ENCODE results near the gene FN1.

Gene FN1

GRCh38 chr2:215392164-215392563 is 43.7 kb downstream of the FN1 start:
- TF ChIP-seq, protein P1, sequence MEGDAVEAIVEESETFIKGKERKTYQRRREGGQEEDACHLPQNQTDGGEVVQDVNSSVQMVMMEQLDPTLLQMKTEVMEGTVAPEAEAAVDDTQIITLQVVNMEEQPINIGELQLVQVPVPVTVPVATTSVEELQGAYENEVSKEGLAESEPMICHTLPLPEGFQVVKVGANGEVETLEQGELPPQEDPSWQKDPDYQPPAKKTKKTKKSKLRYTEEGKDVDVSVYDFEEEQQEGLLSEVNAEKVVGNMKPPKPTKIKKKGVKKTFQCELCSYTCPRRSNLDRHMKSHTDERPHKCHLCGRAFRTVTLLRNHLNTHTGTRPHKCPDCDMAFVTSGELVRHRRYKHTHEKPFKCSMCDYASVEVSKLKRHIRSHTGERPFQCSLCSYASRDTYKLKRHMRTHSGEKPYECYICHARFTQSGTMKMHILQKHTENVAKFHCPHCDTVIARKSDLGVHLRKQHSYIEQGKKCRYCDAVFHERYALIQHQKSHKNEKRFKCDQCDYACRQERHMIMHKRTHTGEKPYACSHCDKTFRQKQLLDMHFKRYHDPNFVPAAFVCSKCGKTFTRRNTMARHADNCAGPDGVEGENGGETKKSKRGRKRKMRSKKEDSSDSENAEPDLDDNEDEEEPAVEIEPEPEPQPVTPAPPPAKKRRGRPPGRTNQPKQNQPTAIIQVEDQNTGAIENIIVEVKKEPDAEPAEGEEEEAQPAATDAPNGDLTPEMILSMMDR (IDR thresholded peaks at IDR 0.05; ENCODE audit: insufficient read depth, low read depth, low read length, missing control alignments), result no peak
- DNase-seq (ENCODE audit: low read depth), result no peak
- H3K4me3 ChIP-seq (ENCODE audit: low read depth, low read length), result no peak overlapping the region

GRCh38 chr2:215391531-215391930 is 44.3 kb downstream of the FN1 start:
- no peak overlapping the region for H3K4me3 ChIP-seq (ENCODE audit: low read depth, low read length)
- TF ChIP-seq, protein P1 (IDR thresholded peaks at IDR 0.05; ENCODE audit: insufficient read depth, low read depth, low read length, missing control alignments), result no peak
- no peak for DNase-seq (ENCODE audit: low read depth)

GRCh38 chr2:215390550-215390913 is 45.3 kb downstream of the FN1 start:
- TF ChIP-seq, protein P1 (IDR thresholded peaks at IDR 0.05; ENCODE audit: insufficient read depth, low read depth, low read length, missing control alignments), result no peak
- DNase-seq (ENCODE audit: low read depth), result no peak
- H3K4me3 ChIP-seq (ENCODE audit: low read depth, low read length), result no peak overlapping the region

DNA sequence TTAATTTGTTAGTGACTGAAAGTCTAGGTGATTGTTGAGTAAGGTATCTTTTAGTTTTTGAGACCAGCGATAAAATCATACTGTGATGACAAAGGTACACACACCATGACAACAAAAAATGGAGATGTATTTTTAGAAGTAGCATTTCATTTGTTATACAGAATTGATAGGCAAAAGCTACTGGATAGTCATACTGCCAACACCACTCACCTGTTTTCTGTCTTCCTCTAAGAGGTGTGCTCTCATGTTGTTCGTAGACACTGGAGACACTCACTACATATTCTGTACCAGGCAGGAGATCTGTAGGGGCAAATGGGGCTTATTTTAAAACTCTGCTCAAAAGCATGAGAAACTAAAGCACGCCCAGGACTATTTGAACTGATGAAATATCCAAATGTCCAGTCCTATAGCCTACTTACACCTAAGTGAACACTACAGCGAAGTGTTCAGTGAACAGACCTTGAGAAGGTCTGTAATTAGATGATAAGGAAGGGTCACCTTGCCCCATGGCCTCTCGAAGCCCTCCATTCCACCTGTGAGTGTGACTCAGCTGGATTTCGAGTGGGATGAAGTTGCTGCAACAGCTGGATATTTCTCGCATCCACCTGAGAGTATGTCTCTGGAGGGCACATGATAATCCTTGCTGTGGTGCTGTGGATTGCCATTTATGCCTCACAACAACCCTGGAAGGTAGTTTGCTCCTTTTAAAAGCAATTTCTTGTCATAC is 47.7 kb downstream of the FN1 start:
- H3K4me3 ChIP-seq (ENCODE audit: low read depth, low read length), result no peak overlapping the region
- TF ChIP-seq, protein P1 (IDR thresholded peaks at IDR 0.05; ENCODE audit: insufficient read depth, low read depth, low read length, missing control alignments), result no peak
- DNase-seq (ENCODE audit: low read depth), result no peak

- DNase-seq (ENCODE audit: low read depth), result no peak
- TF ChIP-seq, protein P1 (IDR thresholded peaks at IDR 0.05; ENCODE audit: insufficient read depth, low read depth, low read length, missing control alignments), result no peak
- no peak overlapping the region for H3K4me3 ChIP-seq (ENCODE audit: low read depth, low read length)
Measured at GRCh38 chr2:215386566-215386965, 49.3 kb downstream of the FN1 start.

DNA sequence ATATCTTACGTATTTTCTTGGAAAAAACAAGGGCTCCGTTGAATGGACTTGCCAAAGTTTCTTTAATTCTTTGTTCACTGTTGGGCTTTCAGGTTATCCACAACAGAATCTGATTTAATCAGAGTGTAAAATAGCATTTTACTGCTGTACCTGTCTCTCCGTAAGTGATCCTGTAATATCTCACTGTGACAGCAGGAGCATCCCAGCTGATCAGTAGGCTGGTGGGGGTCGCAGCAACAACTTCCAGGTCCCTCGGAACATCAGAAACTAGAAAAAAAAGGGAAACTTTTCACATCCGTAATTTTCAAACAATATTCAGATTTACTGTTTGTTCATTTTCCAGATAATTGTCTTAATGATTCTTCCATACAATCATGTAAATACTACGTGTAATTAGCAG is 51.2 kb downstream of the FN1 start:
- TF ChIP-seq, protein P1 (IDR thresholded peaks at IDR 0.05; ENCODE audit: insufficient read depth, low read depth, low read length, missing control alignments), result no peak
- H3K4me3 ChIP-seq (ENCODE audit: low read depth, low read length), result no peak overlapping the region
- no peak for DNase-seq (ENCODE audit: low read depth)
